GM11168 (cell line): Measurements from ENCODE around the gene RASL12.
"Not testable (repeated sequence)": the region's sequence is repeated elsewhere in the genome, so short reads cannot be mapped to it uniquely, and the experiment has no call there.

Source experiments
- in situ Hi-C: fragments of 300-500 bp; cut with MboI; formaldehyde crosslinking; loops from one replicate; pipeline ENCODE4 v1.12.0; 2022; ENCODE audit warnings: low sequenced_read_pairs; ENCODE audit not compliant: unreplicated experiment

The RASL12 gene

GRCh38 chr15:65067645-65068402, at the start of gene RASL12:
Gene RASL12, minus strand, starts transcription at chr15:65067991. Its CDS starts 156 bp downstream, at chr15:65067835.
- in situ Hi-C loops, result no loop called here

- in situ Hi-C loops, result no loop called here
Measured at GRCh38 chr15:65115542-65115941, 47.8 kb upstream of the RASL12 start.

- in situ Hi-C loops, result no loop called here
Measured at GRCh38 chr15:65115086-65115485, 47.3 kb upstream of the RASL12 start, which contains the start of gene UBAP1L. Gene UBAP1L, minus strand, starts transcription at chr15:65115200. Its CDS starts 8,985 bp downstream, at chr15:65106215.

GRCh38 chr15:65110676-65111292, 43.0 kb upstream of the RASL12 start:
- in situ Hi-C loops, result no loop called here

- in situ Hi-C loops, result no loop called here
Measured at GRCh38 chr15:65106011-65106590, 38.3 kb upstream of the RASL12 start.

- in situ Hi-C loops, result no loop called here
Measured at GRCh38 chr15:65105038-65105437, 37.2 kb upstream of the RASL12 start.

- in situ Hi-C loops, result no loop called here
Measured at GRCh38 chr15:65102912-65103311, 35.1 kb upstream of the RASL12 start.

- in situ Hi-C loops, result no loop called here
Measured at GRCh38 chr15:65101891-65102708, 34.3 kb upstream of the RASL12 start.

- in situ Hi-C loops, result no loop called here
Measured at GRCh38 chr15:65101411-65101890, 33.7 kb upstream of the RASL12 start.

GRCh38 chr15:65100442-65100841, 32.7 kb upstream of the RASL12 start:
- in situ Hi-C loops, result no loop called here

GRCh38 chr15:65099801-65100200, 32.0 kb upstream of the RASL12 start:
- in situ Hi-C loops, result not testable (repeated sequence)

- in situ Hi-C loops, result no loop called here
Measured at GRCh38 chr15:65099336-65099735, 31.5 kb upstream of the RASL12 start.

GRCh38 chr15:65097651-65098263, 30.0 kb upstream of the RASL12 start:
- in situ Hi-C loops, result no loop called here

- in situ Hi-C loops, result no loop called here
Measured at GRCh38 chr15:65096481-65097385, 28.9 kb upstream of the RASL12 start.

GRCh38 chr15:65095747-65096104, 27.9 kb upstream of the RASL12 start:
- in situ Hi-C loops, result no loop called here

- in situ Hi-C loops, result no loop called here
Measured at GRCh38 chr15:65095011-65095746, 27.4 kb upstream of the RASL12 start.

GRCh38 chr15:65094294-65094995, 26.7 kb upstream of the RASL12 start:
- in situ Hi-C loops, result no loop called here

GRCh38 chr15:65093793-65094170, 26.0 kb upstream of the RASL12 start:
- in situ Hi-C loops, result not testable (repeated sequence)
